ENCODE measurements around the gene SEPTIN8.

- TF ChIP-seq, protein P1, sequence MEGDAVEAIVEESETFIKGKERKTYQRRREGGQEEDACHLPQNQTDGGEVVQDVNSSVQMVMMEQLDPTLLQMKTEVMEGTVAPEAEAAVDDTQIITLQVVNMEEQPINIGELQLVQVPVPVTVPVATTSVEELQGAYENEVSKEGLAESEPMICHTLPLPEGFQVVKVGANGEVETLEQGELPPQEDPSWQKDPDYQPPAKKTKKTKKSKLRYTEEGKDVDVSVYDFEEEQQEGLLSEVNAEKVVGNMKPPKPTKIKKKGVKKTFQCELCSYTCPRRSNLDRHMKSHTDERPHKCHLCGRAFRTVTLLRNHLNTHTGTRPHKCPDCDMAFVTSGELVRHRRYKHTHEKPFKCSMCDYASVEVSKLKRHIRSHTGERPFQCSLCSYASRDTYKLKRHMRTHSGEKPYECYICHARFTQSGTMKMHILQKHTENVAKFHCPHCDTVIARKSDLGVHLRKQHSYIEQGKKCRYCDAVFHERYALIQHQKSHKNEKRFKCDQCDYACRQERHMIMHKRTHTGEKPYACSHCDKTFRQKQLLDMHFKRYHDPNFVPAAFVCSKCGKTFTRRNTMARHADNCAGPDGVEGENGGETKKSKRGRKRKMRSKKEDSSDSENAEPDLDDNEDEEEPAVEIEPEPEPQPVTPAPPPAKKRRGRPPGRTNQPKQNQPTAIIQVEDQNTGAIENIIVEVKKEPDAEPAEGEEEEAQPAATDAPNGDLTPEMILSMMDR (IDR thresholded peaks at IDR 0.05): peak; percentile 24; the same call in 1 of the 2 replicates
- TF ChIP-seq EZH2phosphoT487 (IDR thresholded peaks at IDR 0.05; ENCODE audit: borderline replicate concordance, low read depth) (no peak), RAD21 (IDR thresholded peaks at IDR 0.05; ENCODE audit: low read length) (no peak), TCF12 (IDR thresholded peaks at IDR 0.05) (no peak), GATA2 (CRISPR knock-in tag; IDR thresholded peaks at IDR 0.05) (no peak), RFX5 (IDR thresholded peaks at IDR 0.05; ENCODE audit: low read length) (no peak), SMC3 (IDR thresholded peaks at IDR 0.05; ENCODE audit: low read depth, low read length) (no peak)
- TF ChIP-seq, protein P2, sequence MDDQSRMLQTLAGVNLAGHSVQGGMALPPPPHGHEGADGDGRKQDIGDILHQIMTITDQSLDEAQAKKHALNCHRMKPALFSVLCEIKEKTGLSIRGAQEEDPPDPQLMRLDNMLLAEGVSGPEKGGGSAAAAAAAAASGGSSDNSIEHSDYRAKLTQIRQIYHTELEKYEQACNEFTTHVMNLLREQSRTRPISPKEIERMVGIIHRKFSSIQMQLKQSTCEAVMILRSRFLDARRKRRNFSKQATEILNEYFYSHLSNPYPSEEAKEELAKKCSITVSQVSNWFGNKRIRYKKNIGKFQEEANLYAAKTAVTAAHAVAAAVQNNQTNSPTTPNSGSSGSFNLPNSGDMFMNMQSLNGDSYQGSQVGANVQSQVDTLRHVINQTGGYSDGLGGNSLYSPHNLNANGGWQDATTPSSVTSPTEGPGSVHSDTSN (IDR thresholded peaks at IDR 0.05): no peak
- TF ChIP-seq, protein P3, sequence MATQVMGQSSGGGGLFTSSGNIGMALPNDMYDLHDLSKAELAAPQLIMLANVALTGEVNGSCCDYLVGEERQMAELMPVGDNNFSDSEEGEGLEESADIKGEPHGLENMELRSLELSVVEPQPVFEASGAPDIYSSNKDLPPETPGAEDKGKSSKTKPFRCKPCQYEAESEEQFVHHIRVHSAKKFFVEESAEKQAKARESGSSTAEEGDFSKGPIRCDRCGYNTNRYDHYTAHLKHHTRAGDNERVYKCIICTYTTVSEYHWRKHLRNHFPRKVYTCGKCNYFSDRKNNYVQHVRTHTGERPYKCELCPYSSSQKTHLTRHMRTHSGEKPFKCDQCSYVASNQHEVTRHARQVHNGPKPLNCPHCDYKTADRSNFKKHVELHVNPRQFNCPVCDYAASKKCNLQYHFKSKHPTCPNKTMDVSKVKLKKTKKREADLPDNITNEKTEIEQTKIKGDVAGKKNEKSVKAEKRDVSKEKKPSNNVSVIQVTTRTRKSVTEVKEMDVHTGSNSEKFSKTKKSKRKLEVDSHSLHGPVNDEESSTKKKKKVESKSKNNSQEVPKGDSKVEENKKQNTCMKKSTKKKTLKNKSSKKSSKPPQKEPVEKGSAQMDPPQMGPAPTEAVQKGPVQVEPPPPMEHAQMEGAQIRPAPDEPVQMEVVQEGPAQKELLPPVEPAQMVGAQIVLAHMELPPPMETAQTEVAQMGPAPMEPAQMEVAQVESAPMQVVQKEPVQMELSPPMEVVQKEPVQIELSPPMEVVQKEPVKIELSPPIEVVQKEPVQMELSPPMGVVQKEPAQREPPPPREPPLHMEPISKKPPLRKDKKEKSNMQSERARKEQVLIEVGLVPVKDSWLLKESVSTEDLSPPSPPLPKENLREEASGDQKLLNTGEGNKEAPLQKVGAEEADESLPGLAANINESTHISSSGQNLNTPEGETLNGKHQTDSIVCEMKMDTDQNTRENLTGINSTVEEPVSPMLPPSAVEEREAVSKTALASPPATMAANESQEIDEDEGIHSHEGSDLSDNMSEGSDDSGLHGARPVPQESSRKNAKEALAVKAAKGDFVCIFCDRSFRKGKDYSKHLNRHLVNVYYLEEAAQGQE (IDR thresholded peaks at IDR 0.05; ENCODE audit: low read depth, low read length): no peak
Measured at GRCh38 chr5:132807163-132807838, 30.3 kb upstream of the SEPTIN8 start.
